GM18507 (cell line): ENCODE measurements around the gene ZMYND19.
A peak's percentile ranks its signal among the peaks of the same experiment; 100 is the strongest.

Experiments used
- DNase-seq: peaks from one replicate; pipeline ENCODE4 v3.0.0; 2011; ENCODE audit warnings: low read depth; ENCODE audit not compliant: insufficient read length; ENCODE audit errors: extremely low spot score
- FAIRE-seq: peaks from 2 replicates; lab custom pipeline; 2011; peaks lifted over from hg19 to GRCh38; lab: Jason Lieb, UNC

Gene ZMYND19

GRCh38 chr9:137592767-137593166, 2.5 kb upstream of the ZMYND19 start:
- FAIRE-seq (no peak), DNase-seq (no peak)

- DNase-seq = no peak
- no peak for FAIRE-seq
These were observed 216 bp downstream of the ZMYND19 start for GRCh38 chr9:137590123-137590468.

- DNase-seq = no peak
- no peak for FAIRE-seq
These were observed 730 bp downstream of the ZMYND19 start for GRCh38 chr9:137589441-137590122.

GRCh38 chr9:137588891-137589290, 1.4 kb downstream of the ZMYND19 start:
- DNase-seq (no peak), FAIRE-seq (no peak)

GRCh38 chr9:137588311-137588710, 2.0 kb downstream of the ZMYND19 start:
- DNase-seq = no peak

GRCh38 chr9:137586854-137587253, 3.5 kb downstream of the ZMYND19 start:
- DNase-seq = no peak
- no peak for FAIRE-seq

More at GRCh38 chr9:137588311-137588710, 2.0 kb downstream of the ZMYND19 start:
- FAIRE-seq = no peak

GRCh38 chr9:137583957-137584356, 6.4 kb downstream of the ZMYND19 start:
- FAIRE-seq = no peak

GRCh38 chr9:137583347-137583746, 7.0 kb downstream of the ZMYND19 start:
- FAIRE-seq (no peak), DNase-seq (no peak)

More at GRCh38 chr9:137583957-137584356, 6.4 kb downstream of the ZMYND19 start:
- no peak for DNase-seq

GRCh38 chr9:137582286-137582860, 7.9 kb downstream of the ZMYND19 start:
- no peak for DNase-seq
- no peak for FAIRE-seq

- DNase-seq = no peak
These were observed 8.7 kb downstream of the ZMYND19 start for GRCh38 chr9:137581361-137582285.

GRCh38 chr9:137580954-137581322, 9.4 kb downstream of the ZMYND19 start:
- DNase-seq = no peak
- no peak for FAIRE-seq

More at GRCh38 chr9:137581361-137582285, 8.7 kb downstream of the ZMYND19 start:
- no peak for FAIRE-seq

GRCh38 chr9:137580209-137580953, 9.9 kb downstream of the ZMYND19 start:
- no peak for DNase-seq
- FAIRE-seq = no peak

GRCh38 chr9:137579259-137579604, 11.1 kb downstream of the ZMYND19 start:
- no peak for FAIRE-seq
- DNase-seq = no peak

GRCh38 chr9:137578518-137579258, 11.6 kb downstream of the ZMYND19 start, which contains the start of gene DPH7:
Gene DPH7, minus strand, starts transcription at chr9:137578925. Its CDS starts 148 bp downstream, at chr9:137578777.
- FAIRE-seq (peak; percentile 89), DNase-seq (peak; percentile 99)

- DNase-seq = no peak
- no peak for FAIRE-seq
These were observed 14.4 kb downstream of the ZMYND19 start for GRCh38 chr9:137575716-137576411.

- no peak for DNase-seq
- FAIRE-seq = no peak
These were observed 15.0 kb downstream of the ZMYND19 start for GRCh38 chr9:137575364-137575715.

- FAIRE-seq (no peak), DNase-seq (no peak)
These were observed 16.1 kb downstream of the ZMYND19 start for GRCh38 chr9:137574192-137574591.

GRCh38 chr9:137570566-137570965, 19.7 kb downstream of the ZMYND19 start:
- no peak for DNase-seq
- FAIRE-seq = no peak
